Fibroblast of skin of back (primary cell): ENCODE data around the gene S100A7A.
A peak's percentile ranks its signal among the peaks of the same experiment; 100 is the strongest.
"Not testable (repeated sequence)": the region's sequence is repeated elsewhere in the genome, so short reads cannot be mapped to it uniquely, and the experiment has no call there.

Experiments
- DNase-seq: peaks from one replicate; pipeline ENCODE4 v3.0.0-alpha.2; 2013

S100A7A gene

DNA sequence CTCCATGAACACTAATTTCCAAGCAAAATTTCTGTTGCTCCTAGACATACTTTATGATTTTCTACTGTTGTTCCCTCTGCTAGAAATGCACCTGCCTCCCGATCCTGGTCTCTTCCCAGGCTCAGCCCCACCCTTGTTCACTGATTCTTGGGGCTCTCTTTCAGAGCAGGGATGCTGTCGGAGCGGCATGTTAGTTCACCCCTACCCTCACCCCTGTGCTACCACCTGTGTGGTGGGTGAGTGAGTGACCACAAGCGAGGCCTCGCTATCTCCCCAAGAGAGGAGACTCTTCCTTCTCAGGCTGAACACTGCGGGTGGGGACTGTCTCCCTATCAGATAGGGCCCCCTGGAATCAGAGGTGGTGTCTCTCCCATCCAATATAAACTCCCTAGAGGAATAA, 20.5 kb upstream of the S100A7A start:
- no peak for DNase-seq

DNA sequence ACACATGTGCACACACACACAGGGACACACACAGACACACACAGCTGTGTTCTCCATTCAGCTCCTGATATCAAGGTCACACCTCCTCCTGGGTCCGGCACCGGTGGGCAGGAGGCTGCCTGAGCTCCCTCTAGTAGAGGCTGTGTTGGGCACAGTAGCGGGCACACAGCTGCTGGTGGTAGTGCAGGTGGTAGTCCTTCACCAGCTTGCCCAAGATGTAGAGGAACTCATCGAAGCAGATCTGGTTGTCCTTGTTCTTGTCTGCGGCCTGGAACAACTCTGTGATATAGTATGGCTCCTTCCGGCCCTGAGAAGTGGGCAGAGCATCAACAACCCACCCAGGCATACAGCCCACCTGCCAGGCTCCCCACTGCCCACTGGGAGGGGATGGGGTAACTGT, 19.9 kb upstream of the S100A7A start:
- no peak for DNase-seq

DNA sequence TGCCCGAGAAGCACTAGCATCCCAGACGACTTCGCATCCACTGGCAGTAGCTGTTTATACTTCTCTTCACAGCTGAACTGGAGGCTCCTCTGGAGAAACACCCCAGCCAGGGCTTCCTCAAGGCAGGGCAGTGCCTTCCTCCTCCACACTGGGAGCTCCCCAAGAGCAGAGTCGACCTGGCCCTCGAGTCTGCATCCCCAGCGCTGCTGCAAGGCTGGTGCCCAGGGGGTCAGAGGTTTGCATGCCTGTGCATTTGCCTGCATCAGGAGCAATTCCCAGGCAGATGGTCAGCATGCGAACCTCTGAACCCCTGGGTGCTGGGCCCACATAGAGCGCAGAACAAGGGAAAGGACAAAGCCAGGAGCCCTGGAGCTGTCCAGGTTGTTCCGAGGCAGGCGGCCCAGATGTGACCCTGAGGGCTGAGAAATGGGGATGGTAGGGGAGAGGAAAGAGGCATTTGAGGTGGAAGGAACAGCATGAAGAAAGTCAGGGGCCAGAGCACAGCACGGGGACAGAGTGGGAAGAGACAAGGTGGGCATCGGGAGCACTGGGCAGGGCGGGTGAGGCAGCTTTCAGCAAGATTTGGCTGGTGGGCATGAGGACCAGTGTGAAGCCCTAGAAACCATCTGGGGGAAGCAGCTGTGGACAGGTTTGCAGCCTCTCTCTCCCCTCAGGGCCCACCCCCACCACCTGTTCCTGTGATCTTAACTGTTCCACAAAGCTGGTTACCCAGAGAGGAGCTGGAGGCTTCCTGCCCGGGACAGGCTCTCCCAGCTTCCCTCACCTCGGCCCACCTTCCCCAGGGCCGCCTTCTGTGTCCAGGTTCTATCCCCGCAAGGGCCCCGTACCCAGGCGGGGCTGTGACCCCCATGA, 19.0 kb upstream of the S100A7A start:
- no peak for DNase-seq

DNA sequence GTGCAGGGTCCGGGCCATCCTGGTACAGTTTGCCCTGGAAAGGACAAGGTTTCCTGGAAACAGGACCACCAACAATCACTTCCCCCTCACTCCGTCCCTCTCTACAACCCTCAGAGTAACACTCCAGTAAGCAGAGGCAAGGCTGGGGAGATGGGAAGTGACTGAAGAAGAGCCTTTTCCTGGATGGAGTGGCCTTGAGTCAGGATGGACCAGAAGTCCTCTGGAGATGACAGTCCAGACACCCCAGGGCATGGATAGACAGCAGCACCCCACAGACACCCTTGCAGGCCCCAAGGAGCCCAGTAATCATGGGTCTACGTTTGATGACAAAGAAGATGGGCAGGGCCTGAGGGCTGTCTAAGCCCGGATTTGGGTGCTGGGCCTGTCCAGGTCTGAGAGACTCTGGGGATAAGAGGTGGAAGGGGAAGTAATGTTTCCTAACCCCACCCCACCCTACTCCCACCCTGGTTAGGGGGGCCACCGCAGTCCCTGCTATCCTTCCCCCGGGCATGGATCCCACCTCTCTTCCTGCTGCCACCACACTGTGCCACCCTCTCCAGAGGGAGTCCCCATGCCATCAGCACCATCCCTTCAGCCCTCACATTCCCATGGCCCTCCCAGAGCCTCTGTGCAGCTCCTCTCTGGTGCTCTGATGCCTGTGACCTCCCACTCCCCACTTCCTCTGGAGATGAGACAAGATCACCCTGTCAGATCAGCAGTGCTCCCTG, 18.2 kb upstream of the S100A7A start:
- DNase-seq: no peak

DNA sequence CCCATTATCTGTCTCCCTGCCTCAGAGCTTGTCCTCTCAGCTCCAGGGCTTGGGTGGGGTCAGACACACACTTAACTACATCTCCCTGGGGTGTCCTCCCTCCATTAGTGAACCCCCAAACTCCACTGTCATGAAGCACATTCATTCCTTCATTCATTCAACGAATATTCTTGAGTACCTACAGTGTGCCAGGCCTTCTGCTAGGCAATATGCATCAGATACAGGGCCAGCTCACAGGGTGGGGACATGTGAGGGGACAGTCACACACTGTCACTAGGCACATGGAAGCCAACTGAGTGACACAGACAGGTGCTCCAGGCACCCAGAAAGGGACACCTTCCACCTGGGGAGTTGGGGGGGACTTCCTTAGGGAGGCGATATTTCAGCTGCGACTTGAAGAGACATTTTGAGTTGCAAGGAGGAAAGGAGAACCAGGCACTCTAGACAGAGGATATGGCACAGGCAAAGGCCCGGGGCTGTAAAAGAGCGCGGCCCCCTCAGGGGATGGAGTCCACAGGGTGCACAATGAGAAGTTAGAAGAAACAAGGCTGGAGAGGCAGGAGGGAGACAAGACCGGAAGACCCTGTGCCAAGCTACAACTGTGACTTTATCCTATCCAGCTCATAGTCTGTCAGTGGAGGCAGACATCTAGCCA, 16.8 kb upstream of the S100A7A start:
- no peak for DNase-seq

DNA sequence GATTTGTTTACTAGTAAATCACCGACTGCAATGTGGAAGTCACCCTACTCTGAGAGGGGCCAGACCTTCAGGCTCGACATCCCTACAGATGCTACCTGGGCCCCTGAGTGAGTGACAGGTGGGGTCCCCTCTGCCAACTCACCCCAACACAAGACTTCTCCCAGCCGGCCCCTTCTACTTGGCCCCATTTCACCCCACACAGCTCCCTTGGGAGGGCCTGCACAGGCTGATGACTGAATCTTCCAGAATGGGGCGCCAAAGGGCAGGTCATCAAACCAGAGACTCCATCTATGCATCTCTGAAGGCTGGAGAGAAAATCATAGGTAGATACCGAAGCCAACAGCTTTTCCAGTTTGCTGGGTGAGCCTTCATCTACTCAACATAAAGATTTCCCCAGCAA, 16.1 kb upstream of the S100A7A start:
- no peak for DNase-seq

DNA sequence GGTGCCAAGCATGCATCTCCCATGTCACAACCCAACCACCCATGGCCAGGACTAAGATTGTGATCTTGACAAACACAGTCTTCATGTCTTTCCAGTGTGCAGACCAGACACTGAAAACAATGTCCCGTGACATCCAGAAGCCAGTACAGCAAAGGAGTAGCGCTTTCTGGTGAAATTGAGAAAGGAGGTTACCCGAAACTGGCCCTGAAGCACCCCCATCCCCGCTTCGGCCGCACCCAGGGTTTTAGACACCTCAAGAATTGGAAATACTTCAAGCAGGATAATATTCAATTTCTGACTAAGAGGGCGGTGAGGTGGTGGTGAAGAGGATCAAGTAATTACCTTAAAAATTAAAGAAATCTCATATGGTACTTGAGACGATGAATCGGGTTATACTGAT, 14.9 kb upstream of the S100A7A start:
- DNase-seq: no peak

DNA sequence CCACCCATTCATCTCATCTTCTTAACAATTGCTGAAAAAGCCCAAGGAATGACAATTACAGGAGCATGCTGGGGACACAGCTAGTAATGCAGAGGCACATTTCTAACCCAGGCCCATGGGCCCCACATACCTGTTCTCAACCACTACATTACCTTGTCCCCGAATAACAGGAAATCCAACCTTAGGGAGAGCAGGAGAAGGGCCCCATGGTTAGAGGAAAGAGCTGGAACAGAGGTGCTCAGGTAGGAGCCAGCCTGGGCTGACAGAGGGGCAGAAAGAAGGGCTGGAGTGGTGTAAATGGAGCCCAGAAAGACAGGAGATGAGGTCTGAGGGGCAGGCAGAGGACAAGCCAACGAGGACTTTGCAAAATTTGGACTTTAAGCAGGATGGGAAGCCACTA, 14.1 kb upstream of the S100A7A start:
- no peak for DNase-seq

DNA sequence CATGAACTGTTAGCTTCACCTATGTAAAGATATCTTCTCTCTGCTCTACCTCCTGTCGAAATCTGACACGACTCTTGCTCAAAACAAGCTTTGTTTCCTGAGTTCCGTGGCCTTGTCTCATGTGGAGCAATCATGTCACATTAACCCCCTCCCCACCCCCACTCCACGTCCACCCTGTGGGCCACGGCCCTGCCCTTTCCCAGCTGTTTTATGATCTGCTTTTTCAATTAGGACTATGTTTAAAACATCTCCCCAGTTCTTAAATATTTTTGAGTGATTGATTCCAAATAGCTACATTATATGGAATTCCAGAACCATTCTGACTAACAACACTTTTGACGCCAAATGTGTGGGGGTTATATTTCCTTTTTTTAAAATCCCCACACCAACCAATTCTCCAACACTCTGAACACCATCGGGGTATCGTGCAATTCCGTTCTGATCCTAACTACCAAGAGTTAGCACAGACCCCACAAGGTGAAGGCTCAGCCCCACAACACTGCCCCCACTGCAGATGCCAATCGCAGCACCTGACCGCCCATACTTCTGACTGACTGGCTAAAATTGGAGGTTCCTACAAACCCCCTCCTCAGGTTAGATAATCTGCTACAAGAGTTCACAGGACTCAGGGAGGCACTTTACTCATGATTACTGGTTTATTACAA, 12.8 kb upstream of the S100A7A start:
- DNase-seq: no peak

DNA sequence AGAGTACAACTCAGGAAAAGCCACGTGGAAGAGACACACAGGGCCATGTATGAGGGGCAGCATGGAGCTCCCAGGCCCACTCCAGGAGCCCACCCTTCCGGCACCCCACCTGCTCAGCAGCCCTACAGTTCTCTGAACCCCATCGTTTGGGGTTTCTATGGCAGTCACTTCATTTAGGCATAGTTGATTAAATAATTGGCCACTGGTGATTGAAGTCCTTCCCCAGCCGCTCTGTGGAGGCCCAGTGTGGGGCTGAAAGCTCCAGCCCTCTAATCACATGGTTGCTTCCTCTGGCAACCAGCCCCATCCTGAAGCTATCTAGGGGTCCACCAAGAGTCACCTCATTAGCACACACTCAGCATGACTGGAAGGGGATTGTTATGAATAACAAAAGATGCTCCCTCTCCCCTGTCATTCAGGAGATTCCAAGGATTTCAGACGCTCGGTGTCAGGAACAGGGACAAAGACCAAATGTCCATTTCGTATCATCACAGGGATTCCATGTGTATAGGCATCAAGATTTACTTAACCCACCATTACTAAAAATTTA, 12.2 kb upstream of the S100A7A start:
- no peak for DNase-seq

DNA sequence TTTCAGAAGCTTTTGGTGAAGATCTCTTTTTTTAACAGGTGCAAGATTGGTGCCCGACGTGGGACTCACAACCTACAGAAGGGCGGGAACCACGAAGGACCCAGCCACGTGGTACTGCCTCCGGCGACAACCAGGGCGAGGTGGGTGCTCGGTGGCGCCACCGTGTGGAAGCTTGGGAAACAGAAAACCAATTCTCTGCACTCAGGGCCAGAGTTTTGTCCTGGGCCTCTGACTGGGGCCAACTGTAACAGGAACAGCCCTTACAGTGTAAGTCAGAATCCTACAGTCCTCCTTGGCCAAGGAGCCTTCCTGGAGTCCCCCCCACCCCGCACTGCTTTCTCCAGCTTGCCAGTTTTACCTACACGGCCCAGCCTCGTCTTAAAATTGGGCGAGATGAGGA, 11.6 kb upstream of the S100A7A start:
- no peak for DNase-seq

DNA sequence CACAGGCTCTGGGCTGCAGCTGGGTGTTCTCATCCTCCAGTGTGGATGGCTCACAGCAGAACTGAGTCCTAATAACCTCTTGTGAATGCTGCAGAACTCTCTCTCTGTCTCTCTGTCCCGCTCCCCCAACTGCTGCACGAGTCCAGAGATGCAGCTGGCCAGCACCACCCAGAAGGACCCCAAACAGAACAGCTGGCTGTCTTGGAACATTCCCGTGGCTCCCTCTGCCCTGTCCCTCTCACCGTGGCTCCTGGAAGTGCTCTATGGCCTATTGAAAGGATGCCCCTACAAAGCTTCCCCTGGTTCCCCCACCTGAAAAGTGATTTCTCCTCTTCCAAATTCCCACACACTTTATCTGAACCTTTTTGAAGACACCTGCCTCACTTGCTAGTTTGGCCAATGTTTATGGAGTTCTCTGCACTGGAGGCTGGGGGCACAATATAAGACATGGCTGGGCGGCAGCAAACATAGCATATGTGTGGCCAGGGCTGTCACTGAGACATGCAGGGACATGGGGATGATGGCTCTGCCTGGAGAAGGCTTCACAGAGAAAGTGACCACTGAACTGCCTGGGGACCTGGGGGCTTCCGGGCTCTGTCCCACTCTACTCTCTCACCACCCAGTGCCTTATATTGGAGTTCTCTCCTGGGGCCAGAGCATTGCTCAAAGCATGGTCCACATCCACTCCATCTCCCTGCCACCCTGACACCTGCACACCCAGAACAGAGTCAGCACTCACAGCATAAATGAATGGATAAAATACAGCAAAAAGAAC, 10.3 kb upstream of the S100A7A start:
- DNase-seq: not testable (repeated sequence)

DNA sequence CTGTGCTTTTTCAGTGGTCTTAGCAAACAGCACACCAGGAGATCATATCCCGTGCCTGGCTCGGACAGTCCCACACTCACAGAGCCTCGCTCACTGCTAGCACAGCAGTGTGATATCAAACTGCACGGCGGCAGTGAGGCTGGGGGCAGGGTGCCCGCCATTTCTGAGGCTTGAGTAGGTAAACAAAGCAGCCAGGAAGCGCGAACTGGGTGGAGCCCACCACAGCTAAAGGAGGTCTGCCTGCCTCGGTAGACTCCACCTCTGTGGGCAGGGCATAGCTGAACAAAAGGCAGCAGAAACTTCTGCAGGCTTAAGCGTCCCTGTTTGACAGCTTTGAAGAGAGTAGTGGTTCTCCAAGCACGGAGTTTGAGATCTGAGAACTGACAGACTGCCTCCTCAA, 9.0 kb upstream of the S100A7A start:
- not testable (repeated sequence) for DNase-seq

DNA sequence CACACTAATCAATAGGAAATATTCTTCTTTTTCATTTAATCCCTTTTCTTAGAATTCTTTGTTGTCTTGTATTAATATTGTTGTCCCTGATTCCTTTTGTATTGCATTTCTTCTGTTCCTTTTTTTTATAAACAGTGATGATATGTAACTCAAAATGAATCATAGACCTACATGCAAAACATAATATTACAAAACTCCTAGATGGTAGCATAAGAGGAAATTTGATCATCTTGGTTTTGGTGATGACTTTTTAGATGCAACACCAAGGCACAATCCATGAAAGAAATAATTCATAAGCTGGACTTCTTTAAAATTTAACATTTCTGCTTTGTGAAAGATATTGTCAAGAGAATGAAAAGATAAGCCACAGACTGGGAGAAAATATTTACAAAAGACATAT, 2.4 kb upstream of the S100A7A start:
- DNase-seq: not testable (repeated sequence)

DNA sequence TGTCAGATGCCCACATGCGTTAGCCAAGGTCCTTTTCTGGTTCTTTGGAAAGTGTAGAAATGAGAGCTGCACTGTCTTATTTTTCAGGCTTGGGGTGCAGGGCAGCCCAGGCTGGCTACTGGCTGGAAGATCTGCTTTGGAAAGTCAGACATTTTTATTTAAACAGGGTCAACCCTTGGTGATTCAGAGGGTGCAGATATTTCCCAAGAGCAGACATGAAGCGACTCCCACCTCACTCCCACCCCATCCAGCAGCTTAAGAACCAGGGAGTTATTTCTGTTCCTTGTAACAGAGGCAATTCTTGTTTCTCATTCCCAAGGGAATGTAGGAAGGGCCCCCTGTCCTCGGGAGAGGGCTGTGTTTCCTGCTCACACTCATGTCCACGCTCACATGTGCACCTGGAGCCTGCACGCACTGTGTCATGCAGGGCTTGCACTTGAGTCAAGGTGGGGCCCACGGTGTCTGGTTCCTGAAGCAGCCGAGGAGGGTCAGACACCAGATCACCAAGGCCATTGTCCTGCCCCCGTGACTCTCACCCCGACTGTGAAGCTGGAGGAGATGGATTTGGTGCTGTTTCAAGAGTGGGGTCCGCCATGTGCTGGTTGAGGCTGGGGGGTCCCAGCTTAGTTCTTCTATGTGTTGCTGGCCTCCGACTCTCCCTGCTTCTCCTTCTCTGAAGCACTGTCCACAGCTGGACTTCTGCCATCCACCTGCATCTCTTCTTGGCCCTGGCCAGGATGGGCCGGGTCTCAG, 992 bp downstream of the S100A7A start:
- DNase-seq: no peak

DNA sequence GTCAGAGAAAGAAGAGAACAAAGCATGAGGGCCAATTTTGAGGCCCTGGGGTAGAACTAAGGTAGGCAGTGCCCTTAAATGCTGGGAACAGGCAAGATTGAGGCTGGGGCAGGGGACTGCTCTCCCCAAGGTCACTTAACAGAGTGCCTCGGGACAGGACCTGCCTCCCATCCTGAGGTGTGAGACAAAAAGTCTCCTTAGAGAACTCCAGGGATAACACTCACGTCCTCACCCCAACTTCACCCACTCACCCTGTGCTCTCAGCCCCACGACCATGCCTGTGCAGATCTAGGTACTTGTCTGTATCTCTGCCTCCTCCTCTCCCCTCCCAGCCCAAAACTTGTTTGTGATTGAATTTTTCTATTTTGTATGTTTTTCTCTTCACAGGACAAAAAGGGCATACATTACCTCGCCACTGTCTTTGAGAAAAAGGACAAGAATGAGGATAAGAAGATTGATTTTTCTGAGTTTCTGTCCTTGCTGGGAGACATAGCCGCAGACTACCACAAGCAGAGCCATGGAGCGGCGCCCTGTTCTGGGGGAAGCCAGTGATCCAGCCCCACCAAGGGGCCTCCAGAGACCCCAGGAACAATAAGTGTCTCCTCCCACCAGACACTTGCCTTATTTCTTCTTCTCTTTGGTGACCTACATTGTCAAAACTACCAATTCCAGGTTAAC, 2.6 kb downstream of the S100A7A start:
- not testable (repeated sequence) for DNase-seq

DNA sequence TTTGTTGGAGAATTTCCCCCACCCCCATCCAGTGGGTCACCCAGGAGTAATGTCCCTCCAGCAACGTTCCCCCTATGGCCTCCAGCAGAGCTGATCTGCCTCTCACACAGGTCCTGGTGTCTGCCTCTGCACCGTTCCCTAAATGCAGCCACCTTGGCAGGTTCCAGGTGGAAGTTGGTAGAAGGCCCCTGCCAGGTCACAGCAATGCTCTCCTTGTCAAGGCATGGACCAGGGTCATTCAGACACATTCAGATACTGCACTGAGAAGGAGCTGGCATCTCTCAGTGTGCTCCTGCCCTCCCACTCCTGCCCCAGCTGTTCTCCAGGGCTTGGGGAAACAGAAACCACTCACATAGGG, 3.1 kb downstream of the S100A7A start:
- not testable (repeated sequence) for DNase-seq

DNA sequence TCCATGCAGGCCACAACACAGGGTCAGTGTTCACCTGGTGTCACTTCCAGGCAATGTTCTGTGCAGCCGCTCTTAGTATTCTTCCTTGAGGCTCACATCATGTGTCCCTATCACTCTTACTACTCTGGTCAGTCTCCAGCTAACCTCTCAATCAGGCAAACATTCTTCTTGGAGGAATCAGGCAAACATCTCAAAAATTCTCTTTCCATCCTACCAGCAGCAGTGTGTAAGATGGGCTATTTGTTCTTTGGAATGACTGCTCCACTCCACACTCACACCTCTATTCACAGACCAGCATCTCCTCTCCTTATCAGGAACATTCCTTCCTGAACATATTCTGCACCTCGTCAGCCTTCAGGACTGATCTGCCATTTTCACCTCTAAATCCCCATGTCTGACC, 4.0 kb downstream of the S100A7A start:
- no peak for DNase-seq

DNA sequence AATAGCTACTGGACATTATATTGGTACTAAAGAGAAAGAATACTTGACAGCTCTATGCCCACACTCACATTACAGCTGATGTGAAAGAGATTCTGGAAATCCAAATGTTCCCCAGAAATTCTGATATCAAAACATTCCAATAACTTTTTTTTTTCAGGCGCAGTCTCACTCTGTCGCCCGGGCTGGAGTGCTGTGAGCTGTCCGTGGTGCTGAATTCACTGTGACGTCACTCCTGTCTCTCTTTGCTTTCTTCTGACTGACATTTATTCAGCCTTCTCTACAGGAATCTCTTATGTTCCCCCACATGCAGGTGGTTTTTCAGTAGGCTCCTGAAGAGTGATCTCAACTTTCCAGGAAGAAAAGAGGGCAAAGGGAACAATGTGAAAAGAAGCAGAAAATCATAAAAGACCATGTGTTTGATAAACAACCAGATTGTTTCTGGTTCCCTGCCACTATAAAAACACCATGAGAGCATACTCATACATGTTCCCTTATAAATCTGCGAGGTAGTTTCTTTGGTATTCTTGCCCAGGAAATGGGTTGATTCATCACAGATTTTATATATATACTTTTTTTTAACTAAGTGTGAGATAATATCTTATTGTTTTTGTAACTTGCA, 6.2 kb downstream of the S100A7A start:
- peak; percentile 64 for DNase-seq

DNA sequence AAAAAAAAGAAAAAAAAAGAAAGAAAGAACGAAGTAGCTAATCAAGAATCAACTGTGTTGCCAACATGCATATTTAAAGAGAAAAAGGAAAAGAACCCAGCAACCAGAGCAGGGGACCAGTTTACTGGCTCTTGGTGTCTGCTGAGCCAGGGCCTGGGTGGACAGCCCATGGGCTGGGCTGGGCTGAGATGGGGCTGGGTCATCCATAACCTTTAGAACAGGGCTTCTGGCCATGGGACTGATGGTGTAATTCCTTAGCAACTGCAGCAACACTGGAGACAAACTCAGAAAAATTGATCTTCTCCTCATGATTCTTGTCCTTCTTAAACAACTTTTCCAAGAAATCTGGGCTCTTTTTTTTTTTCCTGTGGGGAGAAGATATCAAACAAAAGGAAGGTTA, 10.5 kb downstream of the S100A7A start:
- DNase-seq: no peak
